ENCODE measurements around the gene TMEM219. TPM values are rescaled to one million over a fixed set of nuclear protein-coding genes. Genes with fewer than 3 reads are reported as not detected.
A peak's percentile ranks its signal among the peaks of the same experiment; 100 is the strongest.

Gene TMEM219
- total and polyA plus RNA-seq, 9 of the 15 experiments (the other 6 are each of a cell fraction or from before 2014, with no cell fraction given) = 35.3 to 62.8 (median 55.5) TPM

DNA sequence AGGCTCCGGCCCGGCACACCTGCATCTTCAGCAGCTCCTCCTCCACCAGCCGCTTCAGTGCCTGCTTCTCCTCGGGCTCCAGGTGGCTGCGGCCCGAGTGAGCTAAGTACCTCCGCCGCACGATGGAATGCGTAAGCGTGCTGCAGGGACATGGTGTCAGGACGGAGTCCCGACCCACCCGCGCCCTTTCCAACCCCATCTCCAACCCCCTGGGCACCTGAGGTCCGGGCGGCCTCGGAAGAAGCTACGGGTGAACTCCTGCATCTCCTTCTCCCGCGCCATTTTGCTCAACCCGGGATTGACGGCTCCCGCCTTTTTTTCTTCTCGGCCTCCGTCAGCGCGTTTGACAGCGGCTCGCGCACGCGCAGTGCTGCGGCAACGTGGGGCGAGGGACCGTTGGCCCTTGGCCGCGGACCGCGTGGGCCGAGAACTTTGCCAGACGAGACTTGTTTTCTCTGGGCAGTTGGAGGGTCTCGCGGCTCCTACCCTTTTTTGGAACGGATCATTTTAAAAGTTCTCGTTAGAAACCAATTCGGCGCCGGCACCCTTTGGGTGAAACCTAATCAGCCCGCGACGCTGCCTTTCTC lies 33.5 kb downstream of the TMEM219 start, which contains the start of gene HIRIP3:
Gene HIRIP3 (minus strand): TSS at position 294 of the 587 bp plus-strand sequence. CDS start 12 bp downstream, at position 282.
- no peaks in the 10 kb centered on the region for H3K27me3 ChIP-seq (ENCODE audit: control insufficient read depth in 2 of 2, insufficient read depth in 2 of 2, low read length in 2 of 2)
- H3K36me3 ChIP-seq (ENCODE audit: control insufficient read depth, insufficient read depth, low read length) = peaks cover 51% of the 10 kb centered on the region
- peaks cover 15% of the 10 kb centered on the region for H3K79me2 ChIP-seq (ENCODE audit: control insufficient read depth, insufficient read depth, low read length)
- 0% methylated on average over 35 of the region's 53 CpGs for WGBS (ENCODE audit: insufficient coverage, low coverage, missing lambda C conversion rate)
- H2AFZ ChIP-seq (ENCODE audit: low read depth, low read length) = peak within 1 kb of the TSS; percentile 98
- FAIRE-seq (no peak), ATAC-seq (peak; percentile 72), DNase-seq (ENCODE audit: extremely low read depth in 1 of 4, low spot score in 3 of 4) (peak; percentile 79 to 89 (median 83))
- in situ Hi-C loops (cut with MboI) (no loop called here), intact Hi-C loops (cut with micrococcal nuclease) (loop anchor here (5.0 kb wide), 1 partner anchor 68 kb away; the partner anchor contains the start of gene KCTD13)
- H3K27ac ChIP-seq (ENCODE audit: extremely low read depth, low read depth, low read length) = peak within 1 kb of the TSS; percentile 100
- H3K4me3 ChIP-seq = peak within 1 kb of the TSS; percentile 80
- H3K9me3 ChIP-seq (replicated peaks; ENCODE audit: control insufficient read depth, insufficient read depth, low read depth, low read length) = no peaks in the 10 kb centered on the region
- peak within 1 kb of the TSS; percentile 96 for H3K4me2 ChIP-seq (ENCODE audit: insufficient read depth, low read length)
- H3K4me1 ChIP-seq (replicated peaks in 1 of 2; ENCODE audit: control insufficient read depth in 2 of 2, insufficient read depth in 2 of 2, low read length in 2 of 2) = peaks cover 16 to 51% of the 10 kb centered on the region in 2 experiments; a peak in 4 of 5 replicates
- no peaks in the 10 kb centered on the region for H4K20me1 ChIP-seq (replicated peaks; ENCODE audit: control insufficient read depth, insufficient read depth, low read length)
- no TSS peak for BruUV-seq (replicated peaks)
- CTCF ChIA-PET (ENCODE audit: low intra/inter-chr PET ratio) = no interaction called here
- H3K9me1 ChIP-seq (ENCODE audit: control insufficient read depth, insufficient read depth, low read length) = no peaks in the 10 kb centered on the region
- H3K9ac ChIP-seq (ENCODE audit: insufficient read depth in 1 of 2, low read depth in 2 of 2, low read length in 2 of 2) = peak within 1 kb of the TSS; percentile 97 to 100
- POLR2A ChIA-PET = interaction anchor here (0.6 to 1.1 kb wide), 7 partner anchors 14 to 268 kb away, joined by 3 to 4 read pairs (median 3); partner anchors contain the start of gene ASPHD1
- TF ChIP-seq, protein P1, sequence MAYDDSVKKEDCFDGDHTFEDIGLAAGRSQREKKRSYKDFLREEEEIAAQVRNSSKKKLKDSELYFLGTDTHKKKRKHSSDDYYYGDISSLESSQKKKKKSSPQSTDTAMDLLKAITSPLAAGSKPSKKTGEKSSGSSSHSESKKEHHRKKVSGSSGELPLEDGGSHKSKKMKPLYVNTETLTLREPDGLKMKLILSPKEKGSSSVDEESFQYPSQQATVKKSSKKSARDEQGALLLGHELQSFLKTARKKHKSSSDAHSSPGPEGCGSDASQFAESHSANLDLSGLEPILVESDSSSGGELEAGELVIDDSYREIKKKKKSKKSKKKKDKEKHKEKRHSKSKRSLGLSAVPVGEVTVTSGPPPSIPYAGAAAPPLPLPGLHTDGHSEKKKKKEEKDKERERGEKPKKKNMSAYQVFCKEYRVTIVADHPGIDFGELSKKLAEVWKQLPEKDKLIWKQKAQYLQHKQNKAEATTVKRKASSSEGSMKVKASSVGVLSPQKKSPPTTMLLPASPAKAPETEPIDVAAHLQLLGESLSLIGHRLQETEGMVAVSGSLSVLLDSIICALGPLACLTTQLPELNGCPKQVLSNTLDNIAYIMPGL (CRISPR knock-in tag; IDR thresholded peaks at IDR 0.05) = no peak
- TF ChIP-seq HNRNPK (IDR thresholded peaks at IDR 0.05; ENCODE audit: low read depth, low read length, poor library complexity, severe bottlenecking) (no peak), TAF1 (IDR thresholded peaks at IDR 0.05; ENCODE audit: control insufficient read depth, extremely low read depth, insufficient read depth, low read length, severe bottlenecking) (peak; percentile 44), TCF7 (IDR thresholded peaks at IDR 0.05; ENCODE audit: borderline replicate concordance) (no peak; the same call in 1 of the 2 replicates), TCF7L2 (IDR thresholded peaks at IDR 0.05; ENCODE audit: low read depth, low read length) (no peak), BHLHE40 (IDR thresholded peaks at IDR 0.05; ENCODE audit: low read length) (no peak), MCM5 (IDR thresholded peaks at IDR 0.05; ENCODE audit: low read depth) (no peak), ATF7 (IDR thresholded peaks at IDR 0.05) (no peak), SMAD4 (CRISPR knock-in tag; conservative IDR thresholded peaks at IDR 0.05) (0 out of 2 replicates have a peak, but pooled peaks have one; percentile 38), ZNF3 (CRISPR knock-in tag; IDR thresholded peaks at IDR 0.05) (no peak), ZNF507 (tag; conservative IDR thresholded peaks at IDR 0.05) (no peak), SMAD3 (CRISPR knock-in tag; conservative IDR thresholded peaks at IDR 0.05) (no peak)
- TF ChIP-seq, protein P2, sequence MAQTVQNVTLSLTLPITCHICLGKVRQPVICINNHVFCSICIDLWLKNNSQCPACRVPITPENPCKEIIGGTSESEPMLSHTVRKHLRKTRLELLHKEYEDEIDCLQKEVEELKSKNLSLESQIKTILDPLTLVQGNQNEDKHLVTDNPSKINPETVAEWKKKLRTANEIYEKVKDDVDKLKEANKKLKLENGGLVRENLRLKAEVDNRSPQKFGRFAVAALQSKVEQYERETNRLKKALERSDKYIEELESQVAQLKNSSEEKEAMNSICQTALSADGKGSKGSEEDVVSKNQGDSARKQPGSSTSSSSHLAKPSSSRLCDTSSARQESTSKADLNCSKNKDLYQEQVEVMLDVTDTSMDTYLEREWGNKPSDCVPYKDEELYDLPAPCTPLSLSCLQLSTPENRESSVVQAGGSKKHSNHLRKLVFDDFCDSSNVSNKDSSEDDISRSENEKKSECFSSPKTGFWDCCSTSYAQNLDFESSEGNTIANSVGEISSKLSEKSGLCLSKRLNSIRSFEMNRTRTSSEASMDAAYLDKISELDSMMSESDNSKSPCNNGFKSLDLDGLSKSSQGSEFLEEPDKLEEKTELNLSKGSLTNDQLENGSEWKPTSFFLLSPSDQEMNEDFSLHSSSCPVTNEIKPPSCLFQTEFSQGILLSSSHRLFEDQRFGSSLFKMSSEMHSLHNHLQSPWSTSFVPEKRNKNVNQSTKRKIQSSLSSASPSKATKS (CRISPR knock-in tag; IDR thresholded peaks at IDR 0.05) = no peak
- TF ChIP-seq, protein P3, sequence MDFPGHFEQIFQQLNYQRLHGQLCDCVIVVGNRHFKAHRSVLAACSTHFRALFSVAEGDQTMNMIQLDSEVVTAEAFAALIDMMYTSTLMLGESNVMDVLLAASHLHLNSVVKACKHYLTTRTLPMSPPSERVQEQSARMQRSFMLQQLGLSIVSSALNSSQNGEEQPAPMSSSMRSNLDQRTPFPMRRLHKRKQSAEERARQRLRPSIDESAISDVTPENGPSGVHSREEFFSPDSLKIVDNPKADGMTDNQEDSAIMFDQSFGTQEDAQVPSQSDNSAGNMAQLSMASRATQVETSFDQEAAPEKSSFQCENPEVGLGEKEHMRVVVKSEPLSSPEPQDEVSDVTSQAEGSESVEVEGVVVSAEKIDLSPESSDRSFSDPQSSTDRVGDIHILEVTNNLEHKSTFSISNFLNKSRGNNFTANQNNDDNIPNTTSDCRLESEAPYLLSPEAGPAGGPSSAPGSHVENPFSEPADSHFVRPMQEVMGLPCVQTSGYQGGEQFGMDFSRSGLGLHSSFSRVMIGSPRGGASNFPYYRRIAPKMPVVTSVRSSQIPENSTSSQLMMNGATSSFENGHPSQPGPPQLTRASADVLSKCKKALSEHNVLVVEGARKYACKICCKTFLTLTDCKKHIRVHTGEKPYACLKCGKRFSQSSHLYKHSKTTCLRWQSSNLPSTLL (IDR thresholded peaks at IDR 0.05) = no peak
- TF ChIP-seq, protein P4, sequence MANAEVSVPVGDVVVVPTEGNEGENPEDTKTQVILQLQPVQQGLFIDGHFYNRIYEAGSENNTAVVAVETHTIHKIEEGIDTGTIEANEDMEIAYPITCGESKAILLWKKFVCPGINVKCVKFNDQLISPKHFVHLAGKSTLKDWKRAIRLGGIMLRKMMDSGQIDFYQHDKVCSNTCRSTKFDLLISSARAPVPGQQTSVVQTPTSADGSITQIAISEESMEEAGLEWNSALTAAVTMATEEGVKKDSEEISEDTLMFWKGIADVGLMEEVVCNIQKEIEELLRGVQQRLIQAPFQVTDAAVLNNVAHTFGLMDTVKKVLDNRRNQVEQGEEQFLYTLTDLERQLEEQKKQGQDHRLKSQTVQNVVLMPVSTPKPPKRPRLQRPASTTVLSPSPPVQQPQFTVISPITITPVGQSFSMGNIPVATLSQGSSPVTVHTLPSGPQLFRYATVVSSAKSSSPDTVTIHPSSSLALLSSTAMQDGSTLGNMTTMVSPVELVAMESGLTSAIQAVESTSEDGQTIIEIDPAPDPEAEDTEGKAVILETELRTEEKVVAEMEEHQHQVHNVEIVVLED (CRISPR knock-in tag; IDR thresholded peaks at IDR 0.05) = no peak
